Large intestine (tissue), 3 donors: ENCODE measurements around the gene ELMO1. TPM values are rescaled to one million over a fixed set of nuclear protein-coding genes. Genes with fewer than 3 reads are reported as not detected.

ENCODE experiments used
- DNase-seq, 2 donors: peaks; one replicate each; pipeline versions ENCODE4 v3.0.0 to v3.0.0-alpha.2; 2013
- H3K27ac ChIP-seq: one replicate; pipeline ENCODE4 v1.5.1; 2013; ENCODE audit warnings: low read length
- H3K27me3 ChIP-seq: 2 replicates; pipeline ENCODE4 v1.6.1; 2013; ENCODE audit warnings: low read length; ENCODE audit not compliant: control insufficient read depth, insufficient read depth
- H3K36me3 ChIP-seq: 2 replicates; pipeline ENCODE4 v1.6.1; 2013; ENCODE audit warnings: low read length; ENCODE audit not compliant: control insufficient read depth, insufficient read depth
- H3K4me1 ChIP-seq: one replicate; pipeline ENCODE4 v1.6.1; 2013; ENCODE audit warnings: low read length; ENCODE audit not compliant: control insufficient read depth, insufficient read depth
- H3K4me3 ChIP-seq: one replicate; pipeline ENCODE4 v1.5.1; 2013; ENCODE audit warnings: low read length
- H3K9me3 ChIP-seq: one replicate; pipeline ENCODE4 v1.6.1; 2013; ENCODE audit warnings: mild to moderate bottlenecking, low read depth, low read length, moderate library complexity; ENCODE audit not compliant: control insufficient read depth
- WGBS: methylation state at CpG from one replicate; pipeline ENCODE4 v1.1.5; 2013; ENCODE audit warnings: low lambda C conversion rate; ENCODE audit not compliant: insufficient coverage; 5-methylcytosine and 5-hydroxymethylcytosine counted together
- polyA plus RNA-seq: library from polyadenylated mRNA; unstranded; fragments of 120-200 nt; gene quantifications from one replicate; pipeline ENCODE4 v1.2.1, GENCODE V29; 2013

ELMO1 gene
- polyA plus RNA-seq, 1 donor: 9.5 TPM

DNA sequence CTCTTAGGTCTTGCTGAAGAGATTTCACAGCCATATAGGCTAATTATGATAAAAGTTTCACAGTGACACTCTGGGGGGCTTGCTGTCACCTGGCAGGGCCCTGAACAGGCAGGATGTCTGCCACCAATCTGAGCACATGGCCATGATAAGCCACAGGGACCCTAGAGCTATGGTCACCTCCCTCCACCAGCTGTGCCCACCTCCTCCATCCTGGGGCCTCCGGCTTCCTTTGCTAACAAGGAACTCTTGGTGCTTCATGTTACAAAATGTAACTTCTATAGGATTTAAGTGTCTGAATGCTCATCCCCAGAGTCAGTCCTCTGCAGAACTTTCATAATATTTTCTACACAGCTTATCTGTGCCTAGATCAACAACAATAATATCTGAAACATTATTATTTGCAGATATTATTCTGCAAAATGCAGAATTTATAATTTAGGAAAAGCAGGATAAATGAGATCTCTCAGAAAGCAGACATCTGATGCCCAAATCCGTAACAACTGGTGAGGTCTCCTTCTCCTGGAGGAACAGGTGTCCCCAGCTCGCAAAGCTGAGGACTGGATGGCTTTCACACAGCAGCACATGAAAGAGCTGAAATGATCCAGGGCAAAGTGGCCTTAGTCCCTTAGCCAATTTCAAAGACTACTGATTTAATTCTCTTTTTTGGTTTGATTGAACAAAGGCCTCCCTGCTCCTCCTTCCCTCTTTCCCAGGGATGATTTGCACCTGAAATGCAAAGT, 437.3 kb downstream of the ELMO1 start:
- H3K4me3 ChIP-seq: no peak overlapping the region
- H3K27me3 ChIP-seq: no peaks in the 10 kb centered on the region
- H3K9me3 ChIP-seq: no peaks in the 10 kb centered on the region
- H3K4me1 ChIP-seq: peaks cover 2% of the 10 kb centered on the region
- H3K27ac ChIP-seq: no peak overlapping the region
- no CpG with 5 or more reads among the region's 3 CpGs for whole genome bisulfite sequencing
- no peak for DNase-seq
- H3K36me3 ChIP-seq: no peaks in the 10 kb centered on the region

DNA sequence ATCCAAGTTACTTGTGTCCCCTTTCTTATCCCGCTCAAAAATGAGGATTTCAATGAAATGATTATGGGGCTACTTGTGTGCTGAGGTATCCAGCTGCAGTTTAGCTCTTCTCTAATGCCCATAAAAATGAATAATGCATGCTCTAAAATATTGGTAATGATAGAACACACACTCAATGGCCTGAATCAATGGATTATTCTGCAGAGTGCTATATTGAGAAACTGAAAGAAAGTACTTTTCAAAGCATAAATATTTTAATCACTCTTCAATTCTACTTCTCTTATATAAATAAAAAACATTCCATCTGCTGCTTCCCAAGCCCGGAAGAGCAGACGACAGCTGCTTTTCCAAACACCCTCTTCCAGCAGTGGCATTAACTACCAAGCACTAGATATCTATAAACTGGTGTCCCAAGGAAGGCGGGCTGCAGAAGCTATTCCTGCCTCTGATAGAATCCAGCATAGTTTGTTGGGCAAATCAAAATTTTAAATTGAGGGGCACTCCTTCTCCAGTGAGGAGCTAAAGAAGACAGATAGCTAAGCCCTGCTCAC, 439.5 kb downstream of the ELMO1 start:
- Histone ChIP-seq H3K4me3 (no peak overlapping the region), H3K27ac (no peak overlapping the region), H3K27me3 (no peaks in the 10 kb centered on the region), H3K9me3 (no peaks in the 10 kb centered on the region), H3K36me3 (no peaks in the 10 kb centered on the region), H3K4me1 (no peaks in the 10 kb centered on the region)
- DNase-seq: no peak
- WGBS: no CpG with 5 or more reads among the region's 4 CpGs

DNA sequence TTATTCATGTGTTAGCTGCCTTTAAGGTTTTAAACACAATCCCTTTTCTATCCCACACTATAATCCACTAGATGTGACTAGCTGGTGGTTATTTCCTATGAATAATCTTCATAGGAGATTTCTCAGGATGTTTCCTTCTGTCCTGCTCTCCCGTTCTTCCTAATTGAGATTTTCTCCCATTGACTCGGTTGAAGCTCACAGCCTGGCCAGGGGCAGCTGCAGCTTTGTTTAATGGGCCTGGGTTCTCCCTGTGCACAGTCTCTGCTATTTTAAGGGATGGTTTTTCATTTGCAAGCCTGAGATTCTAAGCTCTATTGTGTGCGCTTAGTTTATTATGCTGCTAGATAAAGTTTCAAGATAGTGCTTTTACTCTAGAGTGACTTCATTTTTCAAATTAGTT, 441.0 kb downstream of the ELMO1 start:
- H3K9me3 ChIP-seq: no peaks in the 10 kb centered on the region
- no peaks in the 10 kb centered on the region for H3K4me1 ChIP-seq
- WGBS: 80% methylated on average over 1 of the region's 3 CpGs
- H3K4me3 ChIP-seq: no peak overlapping the region
- H3K27me3 ChIP-seq: no peaks in the 10 kb centered on the region
- DNase-seq: no peak
- no peak overlapping the region for H3K27ac ChIP-seq
- no peaks in the 10 kb centered on the region for H3K36me3 ChIP-seq

DNA sequence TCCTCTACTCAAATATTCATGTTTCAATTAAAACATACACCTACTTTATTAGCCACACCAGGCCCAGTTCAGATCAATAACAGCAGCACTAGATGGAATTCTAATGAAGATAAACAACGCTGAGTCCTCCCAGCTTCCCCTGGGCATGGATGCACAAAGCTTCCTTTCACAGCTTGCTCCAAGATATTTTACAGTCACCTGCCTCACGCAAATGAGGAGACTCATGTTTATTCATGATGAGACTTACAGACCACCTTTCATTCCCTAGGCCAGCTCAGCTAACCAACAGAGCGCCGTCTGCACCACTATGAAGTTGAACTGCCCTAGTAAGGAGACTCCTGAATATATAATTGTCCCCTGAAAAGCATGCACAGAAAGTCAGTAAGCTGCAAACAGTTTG, 441.4 kb downstream of the ELMO1 start:
- no CpG with 5 or more reads among the region's 4 CpGs for WGBS
- H3K27me3 ChIP-seq: no peaks in the 10 kb centered on the region
- no peaks in the 10 kb centered on the region for H3K4me1 ChIP-seq
- H3K36me3 ChIP-seq: no peaks in the 10 kb centered on the region
- no peak overlapping the region for H3K4me3 ChIP-seq
- DNase-seq: no peak
- no peak overlapping the region for H3K27ac ChIP-seq
- H3K9me3 ChIP-seq: no peaks in the 10 kb centered on the region

DNA sequence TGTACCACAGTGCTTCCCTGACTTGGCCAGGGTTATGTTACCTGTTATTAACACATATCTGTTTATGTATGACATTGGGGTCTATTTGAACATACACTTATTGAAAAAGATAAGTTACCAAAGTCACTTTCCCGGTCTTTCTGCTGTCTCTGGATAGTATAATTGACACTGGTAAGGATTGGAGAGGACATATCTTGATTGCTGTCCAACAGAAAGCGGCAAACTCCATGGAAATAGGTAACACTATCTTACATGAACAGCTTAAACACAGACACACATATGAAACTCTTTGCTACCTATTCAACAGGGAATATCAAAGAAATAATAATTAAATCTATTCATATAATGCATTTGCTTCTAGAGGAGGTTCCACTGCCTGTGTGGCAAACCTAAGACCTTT, 441.9 kb downstream of the ELMO1 start:
- DNase-seq: no peak
- no peaks in the 10 kb centered on the region for H3K36me3 ChIP-seq
- no peaks in the 10 kb centered on the region for H3K9me3 ChIP-seq
- no peaks in the 10 kb centered on the region for H3K4me1 ChIP-seq
- WGBS: no CpG with 5 or more reads among the region's 2 CpGs
- H3K27me3 ChIP-seq: no peaks in the 10 kb centered on the region
- H3K27ac ChIP-seq: no peak overlapping the region
- H3K4me3 ChIP-seq: no peak overlapping the region

DNA sequence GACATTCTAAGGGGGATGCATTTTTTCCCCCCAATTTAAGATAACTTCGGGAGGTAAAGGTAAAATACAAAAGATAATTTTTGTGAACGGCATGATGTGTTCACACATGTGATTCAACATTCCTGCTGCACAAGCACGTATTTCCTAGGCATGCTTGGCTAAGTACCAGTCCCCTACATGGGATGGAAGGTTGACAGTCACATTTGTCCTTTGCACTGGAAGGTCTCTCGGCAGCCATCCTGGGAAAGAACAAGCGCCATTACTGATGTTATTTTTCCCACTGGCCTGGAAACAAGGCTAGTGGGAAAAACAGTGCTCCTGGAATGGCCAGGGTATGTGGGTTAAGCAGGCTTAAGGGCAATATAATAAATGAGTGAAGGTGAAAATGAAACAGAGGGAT, 448.2 kb downstream of the ELMO1 start:
- Histone ChIP-seq H3K27me3 (no peaks in the 10 kb centered on the region), H3K36me3 (no peaks in the 10 kb centered on the region), H3K4me1 (no peaks in the 10 kb centered on the region), H3K9me3 (no peaks in the 10 kb centered on the region), H3K27ac (no peak overlapping the region), H3K4me3 (no peak overlapping the region)
- no CpG with 5 or more reads among the region's 5 CpGs for WGBS
- no peak for DNase-seq

DNA sequence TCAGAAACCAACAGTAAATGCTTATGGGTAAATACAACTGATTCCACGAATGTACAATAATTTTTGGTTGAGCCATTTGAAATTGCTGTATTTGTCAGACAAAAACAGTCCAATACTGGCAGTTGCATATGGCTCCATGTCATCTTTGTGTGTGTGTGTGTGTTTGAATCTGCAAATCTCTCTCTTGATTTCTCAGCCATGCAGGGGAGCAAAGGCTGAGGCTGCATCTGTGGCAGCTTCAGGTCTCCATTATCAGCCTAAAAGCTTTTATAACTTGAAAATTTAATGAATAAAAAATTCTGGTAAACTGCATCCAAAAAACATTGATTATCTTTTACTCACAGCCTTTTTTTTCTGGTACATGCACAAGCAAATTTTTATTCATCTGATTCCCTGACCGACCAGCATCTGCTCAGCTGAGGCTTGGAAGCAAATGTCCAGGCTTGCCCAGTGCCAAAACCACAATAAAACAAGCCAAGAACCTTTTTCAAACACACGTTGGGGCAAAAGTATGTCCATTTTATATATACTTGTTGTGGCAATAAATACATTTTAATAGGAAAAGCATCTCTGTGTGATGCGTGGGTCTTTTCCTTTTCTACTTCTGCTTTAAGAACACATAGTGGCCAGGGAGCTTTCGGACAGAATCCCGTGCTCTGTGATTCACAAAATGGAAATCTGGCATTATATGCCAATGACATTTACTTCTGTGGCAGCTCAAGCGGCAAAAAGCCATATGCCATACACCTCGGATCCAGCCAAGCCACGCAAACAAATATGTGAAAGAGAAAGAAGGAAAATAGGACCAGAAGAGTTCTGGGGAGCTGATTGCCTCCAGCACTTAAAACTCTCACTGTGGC, 448.8 kb downstream of the ELMO1 start:
- no peaks in the 10 kb centered on the region for H3K36me3 ChIP-seq
- no peaks in the 10 kb centered on the region for H3K4me1 ChIP-seq
- no peaks in the 10 kb centered on the region for H3K9me3 ChIP-seq
- no peaks in the 10 kb centered on the region for H3K27me3 ChIP-seq
- 89% methylated on average over 4 of the region's 9 CpGs for WGBS
- DNase-seq: no peak
- no peak overlapping the region for H3K4me3 ChIP-seq
- H3K27ac ChIP-seq: no peak overlapping the region

DNA sequence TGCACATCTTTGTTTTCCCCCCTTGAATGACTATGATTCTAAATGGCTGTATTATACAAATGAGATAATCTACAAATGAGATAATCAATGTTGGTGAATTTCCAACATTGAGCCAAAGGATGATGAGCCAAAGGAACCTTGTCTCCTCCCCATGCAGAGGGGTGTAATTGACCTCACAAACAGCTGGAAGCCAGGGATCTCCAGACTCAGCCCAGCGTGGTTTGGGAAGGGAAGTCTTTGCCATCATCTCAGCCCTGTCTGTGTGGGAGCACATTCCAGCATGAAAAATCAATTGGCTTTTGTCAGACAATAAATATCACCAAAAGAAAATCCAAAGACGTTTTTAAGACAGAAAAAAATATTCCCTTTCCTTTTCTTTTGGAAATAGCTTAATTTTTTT, 452.9 kb downstream of the ELMO1 start:
- WGBS: 63% methylated on average over 1 of the region's 2 CpGs

DNA sequence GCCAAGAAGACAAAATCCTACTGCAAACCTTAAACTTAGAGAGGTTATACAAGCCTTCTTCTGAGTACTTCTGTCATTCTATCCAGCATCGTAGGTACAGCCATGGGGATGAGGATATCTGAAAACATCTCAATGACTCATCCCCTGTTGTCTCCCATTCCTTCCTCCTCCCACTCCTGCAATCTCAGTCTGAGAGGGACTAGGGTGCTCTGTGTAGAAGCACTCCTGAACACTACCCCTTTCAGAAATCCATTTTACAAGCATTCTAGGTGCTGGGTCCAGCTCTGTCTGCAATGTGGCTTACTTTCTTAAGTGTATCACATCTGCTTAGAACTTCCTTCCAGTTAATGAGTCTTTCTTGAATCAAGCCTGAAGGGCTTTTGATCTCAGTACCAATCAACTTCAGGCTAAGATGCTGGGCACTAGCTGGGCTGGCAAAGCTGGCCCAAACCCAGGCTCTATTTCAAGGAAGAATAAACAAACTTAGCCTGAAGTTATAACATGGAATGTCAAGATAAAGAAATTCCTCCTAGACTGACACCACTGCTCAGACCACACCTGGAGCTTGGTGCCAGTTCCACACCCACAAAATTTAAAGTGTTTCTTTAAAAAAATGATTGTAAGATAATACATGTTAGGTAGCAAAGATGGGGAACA, 454.1 kb downstream of the ELMO1 start:
- Histone ChIP-seq H3K9me3 (no peaks in the 10 kb centered on the region), H3K4me3 (no peak overlapping the region), H3K36me3 (no peaks in the 10 kb centered on the region), H3K27ac (no peak overlapping the region), H3K27me3 (no peaks in the 10 kb centered on the region), H3K4me1 (no peaks in the 10 kb centered on the region)
- DNase-seq: no peak
- WGBS: no CpG with 5 or more reads among the region's 1 CpG

More for the DNA sequence above, 452.9 kb downstream of the ELMO1 start:
- no peaks in the 10 kb centered on the region for H3K27me3 ChIP-seq
- no peak for DNase-seq
- H3K4me3 ChIP-seq: no peak overlapping the region
- no peaks in the 10 kb centered on the region for H3K36me3 ChIP-seq
- no peaks in the 10 kb centered on the region for H3K9me3 ChIP-seq
- no peak overlapping the region for H3K27ac ChIP-seq
- H3K4me1 ChIP-seq: no peaks in the 10 kb centered on the region

DNA sequence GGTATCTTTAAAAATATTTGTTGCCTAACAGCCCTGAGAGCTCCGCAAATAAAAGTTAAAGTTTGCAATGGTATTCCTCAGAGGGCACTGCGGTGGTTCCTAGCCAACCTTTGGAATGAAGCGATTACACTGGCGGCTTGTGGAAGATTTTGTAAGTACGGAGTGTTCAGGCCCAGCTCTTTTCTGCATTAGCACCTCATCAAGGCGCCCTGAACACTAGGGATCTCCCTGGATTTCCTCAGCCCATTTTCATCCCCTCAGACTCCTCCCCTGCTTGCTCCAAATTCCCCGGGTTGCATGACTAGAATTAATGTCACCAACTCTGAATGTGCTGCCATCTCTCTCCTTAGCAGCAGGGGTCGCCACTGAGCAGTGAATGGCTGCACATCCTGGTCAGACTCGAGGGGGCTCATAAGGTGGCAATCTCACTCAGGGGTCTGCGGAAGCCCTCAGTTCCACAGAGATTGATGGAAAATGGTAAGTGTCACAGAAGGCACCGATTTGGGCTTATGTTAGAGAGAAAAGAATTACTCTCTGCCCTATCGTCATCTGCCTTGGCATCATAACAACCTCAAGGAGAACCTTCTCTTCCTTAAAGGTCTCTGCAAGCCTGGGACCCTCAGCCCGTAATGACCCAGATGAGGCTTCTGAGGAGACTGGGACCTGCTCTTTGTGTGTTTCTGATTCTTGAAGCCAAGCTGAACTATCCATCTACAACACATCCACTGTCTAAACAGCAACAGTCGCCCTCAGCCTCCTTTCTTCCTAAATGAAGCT, 461.5 kb downstream of the ELMO1 start:
- Histone ChIP-seq H3K4me1 (no peaks in the 10 kb centered on the region), H3K27me3 (peaks cover 3% of the 10 kb centered on the region), H3K36me3 (no peaks in the 10 kb centered on the region), H3K27ac (no peak overlapping the region), H3K9me3 (no peaks in the 10 kb centered on the region), H3K4me3 (no peak overlapping the region)
- DNase-seq: peak in 1 of 2 donors; percentile 47
- no CpG with 5 or more reads among the region's 14 CpGs for WGBS
